HG03103 (cell line): Measurements from ENCODE around the gene BAG2.

Experiments used
- ATAC-seq: cut with Tn5 transposase; IDR thresholded peaks from one replicate; pipeline ENCODE4 v1.9.1; 2021; ENCODE audit warnings: low read depth; ENCODE audit not compliant: unreplicated experiment

The BAG2 gene

DNA sequence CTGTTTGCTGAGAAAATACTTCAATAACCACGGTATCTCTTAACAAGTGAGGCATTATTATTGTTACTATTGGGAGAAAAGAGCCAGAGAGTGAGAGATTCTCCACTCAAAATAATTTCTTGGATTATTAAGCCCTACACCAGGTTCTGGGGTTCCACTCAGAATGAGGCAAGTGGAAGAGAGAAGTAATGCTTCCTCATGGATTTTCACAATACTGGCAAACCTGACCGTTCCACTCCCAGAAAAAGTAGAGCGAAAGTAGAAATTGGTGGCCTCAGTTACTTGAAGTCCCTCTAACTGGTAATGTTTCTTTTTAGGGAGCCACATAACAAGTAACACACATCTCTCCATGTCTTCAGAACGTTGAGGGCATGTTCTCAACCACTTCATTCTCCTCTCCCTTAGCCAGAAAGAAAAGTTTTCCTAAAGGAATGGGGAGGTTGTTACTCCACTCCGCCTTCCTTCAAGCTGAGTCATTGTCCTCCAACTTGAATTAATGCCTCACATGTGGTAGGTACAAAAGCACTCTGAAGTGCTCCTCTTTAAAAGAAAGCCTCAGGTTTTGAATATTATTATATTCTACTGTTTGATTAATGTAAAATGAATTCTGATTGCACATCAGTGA lies 1.9 kb downstream of the BAG2 start:
- no peak for ATAC-seq

DNA sequence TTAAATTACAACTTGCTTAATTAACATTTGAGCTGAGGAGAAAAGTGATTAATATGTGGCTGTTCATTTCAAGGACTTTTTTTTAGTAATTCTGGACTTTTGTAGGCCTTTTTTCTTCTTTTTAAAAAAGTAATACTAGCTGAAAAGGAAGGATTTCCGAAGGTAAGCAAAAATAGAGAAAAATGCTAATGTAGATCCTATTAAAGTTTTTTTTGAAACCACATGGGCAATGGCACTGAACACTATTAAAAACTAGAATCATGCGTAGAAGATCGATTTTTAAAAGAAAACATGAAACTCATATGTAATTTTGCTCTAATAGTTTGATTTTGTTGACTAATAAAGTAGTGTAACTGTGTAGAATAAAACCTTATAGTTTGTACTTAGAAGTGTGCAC lies 2.4 kb downstream of the BAG2 start:
- ATAC-seq: no peak

DNA sequence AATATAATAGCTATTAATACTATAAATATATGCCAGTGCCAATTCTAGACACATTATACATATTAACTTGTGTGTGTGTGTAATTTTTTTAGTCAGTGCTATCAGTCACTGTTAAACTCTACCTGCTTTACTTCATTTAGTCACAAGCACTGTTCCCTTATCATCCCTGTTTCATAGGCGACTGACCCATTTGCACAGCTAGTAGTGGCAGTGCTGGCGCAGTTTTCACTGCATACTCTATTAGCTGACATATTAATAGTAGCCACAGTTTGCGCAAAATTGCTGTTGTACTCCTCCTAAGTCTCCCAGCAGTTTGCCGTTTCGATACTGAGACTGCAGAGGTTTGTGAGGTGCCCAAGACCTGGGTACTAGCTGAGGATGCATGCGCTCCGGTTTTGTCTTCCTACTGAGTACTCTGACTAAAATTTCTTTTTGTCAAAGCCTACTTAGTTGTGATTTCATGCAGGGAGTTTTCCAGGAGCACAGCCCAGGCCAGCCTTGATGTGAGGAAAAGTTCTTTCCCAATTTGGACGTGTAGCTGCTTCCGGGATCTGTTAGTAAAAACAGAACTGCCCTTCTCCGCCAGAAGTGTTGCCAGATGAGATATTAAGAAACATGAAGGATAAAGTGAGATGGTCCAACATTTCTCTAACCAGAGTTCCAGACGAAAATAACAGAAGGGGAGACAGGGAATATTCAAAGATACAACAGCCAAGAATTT lies 5.6 kb downstream of the BAG2 start:
- ATAC-seq: no peak

DNA sequence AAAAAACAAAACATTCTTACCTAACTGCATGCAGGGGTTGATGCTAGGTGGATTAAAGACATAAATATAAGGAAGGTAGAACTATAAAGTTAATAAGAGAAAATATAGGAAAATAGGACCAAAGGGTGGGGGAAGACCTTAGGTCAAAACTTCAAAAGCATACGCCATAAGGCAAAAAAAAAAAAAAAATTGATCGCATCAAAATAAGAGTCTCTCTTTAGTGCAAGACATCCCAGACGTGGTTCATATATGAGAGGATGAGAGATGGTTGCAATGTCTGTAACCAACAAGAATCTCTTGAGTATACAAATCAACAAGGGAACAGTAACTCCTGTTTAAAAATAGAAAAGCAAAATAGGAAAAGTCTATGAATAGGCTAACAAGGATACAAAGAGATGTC lies 8.5 kb downstream of the BAG2 start:
- ATAC-seq: no peak

DNA sequence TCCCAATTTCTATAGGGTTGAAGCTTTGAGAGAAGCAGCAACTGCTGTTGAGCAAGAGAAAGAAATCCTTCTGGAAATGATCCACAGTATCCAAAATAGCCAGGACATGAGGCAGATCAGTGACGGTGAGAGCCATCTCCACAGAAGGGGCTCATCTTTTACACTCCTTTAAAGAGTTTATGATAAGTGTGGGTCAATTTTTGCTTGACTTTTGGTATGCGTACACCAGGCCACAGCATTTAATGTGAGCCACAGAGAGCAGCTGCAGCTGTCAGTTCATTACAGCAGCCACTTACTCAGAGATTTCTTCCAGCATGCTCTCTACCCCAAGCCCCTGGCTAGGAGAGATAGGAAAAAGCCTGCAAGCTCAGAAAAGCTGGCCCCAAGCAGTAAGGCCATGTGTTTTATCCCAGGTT lies 9.9 kb downstream of the BAG2 start:
- no peak for ATAC-seq

DNA sequence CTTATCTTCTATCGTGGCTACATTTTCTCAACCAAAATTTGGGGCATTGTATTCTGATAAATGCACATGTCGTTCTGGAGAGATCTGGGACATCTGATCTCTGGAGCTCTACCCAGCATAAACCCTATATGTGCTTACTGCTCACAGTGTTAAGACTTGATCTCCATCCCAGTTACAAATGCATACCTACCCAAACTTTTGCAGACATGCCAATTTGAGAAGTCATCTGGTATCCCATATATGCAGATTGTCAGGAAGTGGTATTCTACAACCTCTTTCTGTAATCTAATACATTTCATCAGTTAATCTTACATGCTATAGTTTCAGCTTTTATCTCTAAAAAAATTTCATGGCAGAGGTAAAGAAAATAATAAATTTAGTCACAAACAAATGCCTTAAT lies 11.2 kb downstream of the BAG2 start:
- ATAC-seq: no peak

DNA sequence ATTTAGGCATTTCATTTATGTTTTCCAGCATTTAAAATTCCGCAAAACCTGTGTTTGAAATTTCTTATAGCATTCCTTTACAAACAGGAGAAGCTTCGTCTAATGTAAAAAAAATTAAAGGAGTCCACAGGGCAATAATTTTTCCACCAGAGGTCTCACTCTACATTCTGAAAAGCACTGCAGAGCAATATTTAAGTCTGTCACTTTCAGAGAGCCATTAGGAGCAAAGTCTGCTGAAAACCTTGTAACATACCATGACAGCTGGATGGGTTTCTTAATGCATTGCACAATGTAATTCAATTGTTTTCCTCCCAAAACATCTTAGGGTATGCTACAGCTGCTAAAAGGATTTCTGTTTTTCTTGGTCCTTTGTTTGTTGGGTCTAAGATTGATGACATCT lies 18.0 kb downstream of the BAG2 start:
- no peak for ATAC-seq

DNA sequence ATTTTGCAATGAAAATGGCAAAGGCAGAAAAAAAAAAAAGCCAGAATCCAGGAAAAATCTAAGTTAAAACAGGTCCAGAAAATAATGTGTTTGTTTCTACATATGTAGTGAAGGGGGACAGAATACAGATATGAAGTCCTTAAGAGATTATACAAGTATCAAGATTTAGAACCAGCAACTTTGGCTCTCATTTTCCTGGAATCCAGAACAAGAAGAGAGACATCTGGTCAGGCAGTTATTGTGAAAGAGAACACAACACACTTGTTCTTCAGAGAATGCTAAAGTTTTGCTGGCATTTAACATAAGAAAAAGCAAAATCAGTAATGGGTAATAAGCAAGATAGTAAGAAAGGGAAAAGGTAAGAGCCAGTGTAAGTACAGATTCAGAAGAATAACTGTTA lies 21.1 kb downstream of the BAG2 start:
- no peak for ATAC-seq

DNA sequence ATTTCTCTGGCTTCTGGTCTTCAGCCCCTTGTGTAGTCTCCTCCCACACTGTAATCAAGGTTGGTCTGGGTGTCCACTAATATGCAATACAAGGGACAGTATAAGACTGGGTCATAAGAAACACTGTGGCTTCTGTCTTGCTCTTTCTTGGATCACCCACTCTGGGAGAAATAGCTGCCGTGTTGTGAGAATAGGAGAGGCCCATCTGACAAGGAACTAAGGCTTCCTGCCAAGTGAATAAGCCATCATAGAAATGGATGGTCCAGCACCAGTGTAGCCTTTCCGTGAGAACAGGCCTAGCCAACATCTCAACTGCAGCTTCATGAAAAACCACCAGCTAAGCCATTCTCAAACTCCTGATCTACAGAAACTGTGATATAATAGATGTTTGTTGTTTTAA lies 23.3 kb downstream of the BAG2 start:
- no peak for ATAC-seq

DNA sequence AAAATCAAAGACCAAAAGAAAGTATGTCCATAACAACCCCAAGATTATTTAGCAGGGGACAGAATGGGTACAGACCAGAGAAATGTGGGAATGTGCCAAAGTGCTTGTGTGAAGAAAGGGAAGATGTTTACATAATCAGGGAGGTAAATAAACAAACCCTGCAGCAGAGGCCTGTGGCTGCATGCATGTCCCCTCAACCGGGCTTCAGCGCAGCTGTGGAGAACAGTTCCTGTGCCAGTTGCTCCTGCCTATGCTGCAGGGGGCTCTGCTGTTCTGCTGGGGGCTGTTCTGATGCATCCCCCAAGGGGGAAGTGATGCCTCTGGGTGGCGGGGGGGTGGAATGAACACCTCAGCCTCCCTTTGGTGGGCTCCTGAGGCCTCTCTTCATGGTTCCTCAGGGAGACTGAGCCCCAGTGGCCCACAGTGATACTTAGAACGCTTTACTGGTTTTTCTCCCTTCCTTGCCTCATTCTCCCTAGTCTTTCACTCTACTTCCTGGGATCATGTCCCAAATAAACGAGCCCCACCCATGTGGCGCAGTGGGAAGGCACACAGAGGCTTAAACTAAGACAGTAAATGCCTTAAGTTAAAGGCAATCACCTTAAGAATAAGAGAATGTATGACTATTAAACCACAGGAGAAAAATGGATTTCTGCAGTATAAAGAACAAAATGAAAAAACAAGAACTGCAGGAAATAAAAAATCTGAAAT lies 27.0 kb downstream of the BAG2 start:
- no peak for ATAC-seq

DNA sequence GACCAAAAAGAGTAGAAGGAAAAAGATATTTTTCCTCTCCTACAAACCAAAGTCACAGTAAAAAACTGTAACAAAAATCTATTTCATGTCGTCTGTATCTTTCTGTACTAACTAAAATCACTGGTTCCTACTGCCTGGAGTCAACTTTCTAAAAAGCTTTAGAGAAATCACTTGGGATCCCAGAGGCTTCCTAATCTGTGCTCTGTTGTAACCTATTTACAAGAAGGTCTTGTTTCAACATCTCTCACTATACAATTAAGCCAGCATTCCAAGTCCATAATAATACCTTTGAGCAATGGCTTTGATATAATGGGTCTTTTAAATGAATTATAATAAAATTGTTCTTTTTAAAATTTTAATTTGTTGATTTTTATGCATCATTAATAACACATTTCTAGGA lies 29.6 kb downstream of the BAG2 start:
- ATAC-seq: no peak

DNA sequence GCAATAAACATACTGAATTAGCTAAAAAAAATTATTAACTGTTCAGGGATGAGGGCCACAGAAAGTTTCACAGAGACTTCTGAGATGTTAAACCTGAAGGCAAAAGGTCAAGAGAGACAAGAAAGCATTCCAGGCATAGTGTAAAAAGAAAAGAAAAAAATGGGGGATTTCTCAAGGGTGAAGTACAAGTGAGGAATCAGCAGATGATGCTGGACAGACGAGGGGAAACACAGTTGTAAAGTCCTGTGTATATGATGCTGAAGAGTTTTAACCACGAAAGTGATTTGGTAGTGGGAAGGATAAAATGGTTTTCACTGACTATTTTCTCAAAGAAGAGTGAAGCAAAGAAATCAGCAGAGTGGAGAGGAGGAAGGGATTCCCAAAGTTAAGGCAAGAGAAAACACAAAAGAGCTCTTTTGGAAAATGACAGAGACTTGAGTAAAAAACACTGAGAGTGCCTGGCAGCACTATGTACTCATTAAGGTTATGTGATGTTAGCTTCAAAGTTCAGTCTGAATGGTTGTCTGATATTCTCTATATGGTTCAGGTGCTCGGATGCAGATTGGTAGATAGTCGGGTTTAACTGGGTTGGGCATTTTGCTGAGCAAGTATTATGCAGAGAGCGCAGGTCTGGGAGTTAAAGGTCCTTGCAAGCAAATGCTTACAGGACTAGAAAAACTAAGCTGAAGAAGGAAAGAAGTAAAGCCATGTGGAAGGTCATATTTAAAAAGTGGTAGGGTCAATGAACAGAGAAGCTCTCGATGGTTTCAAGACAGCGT lies 33.6 kb downstream of the BAG2 start:
- ATAC-seq: no peak

DNA sequence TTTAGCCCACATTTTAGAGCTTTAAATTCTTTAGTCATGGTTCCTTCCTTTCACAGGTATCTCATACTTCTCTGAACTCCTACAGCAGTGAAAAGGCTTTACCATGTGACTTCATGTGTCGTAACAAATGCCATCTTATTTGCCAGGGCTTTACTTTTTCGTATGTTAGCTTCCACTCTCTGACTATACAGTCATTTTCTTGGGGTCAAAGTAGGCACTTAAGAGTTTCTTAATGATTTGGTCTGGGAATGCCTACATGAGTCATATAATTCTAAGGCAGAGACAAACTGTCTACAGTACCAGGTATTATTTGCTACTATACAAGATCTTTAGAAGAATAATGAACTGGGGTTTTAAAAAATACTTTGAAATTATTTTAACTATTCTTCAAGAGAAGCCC lies 35.0 kb downstream of the BAG2 start:
- no peak for ATAC-seq

DNA sequence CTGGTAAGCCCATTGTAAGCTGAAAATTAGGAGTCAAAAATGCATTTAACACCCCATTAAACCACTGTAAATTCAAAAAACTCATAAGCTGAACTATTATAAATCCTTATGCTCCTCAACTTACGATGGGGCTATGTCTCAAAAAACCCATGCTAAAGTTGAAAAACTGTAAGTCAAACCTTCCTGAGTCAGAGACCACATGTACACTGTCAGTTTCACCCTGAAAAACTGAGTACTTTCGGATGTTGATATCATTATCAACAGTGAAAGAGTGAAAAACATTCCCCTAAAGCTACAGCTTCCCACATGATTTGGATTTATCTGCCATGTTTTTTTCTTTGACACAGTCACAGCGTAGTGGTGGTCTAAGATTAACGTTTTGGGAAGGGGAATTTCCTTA lies 35.7 kb downstream of the BAG2 start:
- no peak for ATAC-seq

DNA sequence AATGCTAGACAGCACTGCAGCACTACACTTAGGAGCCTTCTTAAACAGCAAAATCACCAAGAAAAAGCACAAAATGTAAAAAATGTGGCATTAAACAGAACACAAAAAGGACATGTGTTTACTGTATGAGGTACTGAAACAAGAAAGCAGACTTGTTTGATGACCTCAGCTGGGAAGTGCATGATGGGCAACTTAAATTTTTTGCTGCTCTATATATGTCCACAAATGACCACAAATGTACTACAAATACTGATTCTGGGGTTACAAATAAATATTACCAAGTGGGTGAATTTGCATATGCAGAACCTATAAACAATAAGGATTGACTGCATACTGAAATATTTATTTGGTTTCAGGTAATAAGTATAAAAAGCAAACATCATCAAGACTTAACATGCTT lies 36.9 kb downstream of the BAG2 start:
- no peak for ATAC-seq

DNA sequence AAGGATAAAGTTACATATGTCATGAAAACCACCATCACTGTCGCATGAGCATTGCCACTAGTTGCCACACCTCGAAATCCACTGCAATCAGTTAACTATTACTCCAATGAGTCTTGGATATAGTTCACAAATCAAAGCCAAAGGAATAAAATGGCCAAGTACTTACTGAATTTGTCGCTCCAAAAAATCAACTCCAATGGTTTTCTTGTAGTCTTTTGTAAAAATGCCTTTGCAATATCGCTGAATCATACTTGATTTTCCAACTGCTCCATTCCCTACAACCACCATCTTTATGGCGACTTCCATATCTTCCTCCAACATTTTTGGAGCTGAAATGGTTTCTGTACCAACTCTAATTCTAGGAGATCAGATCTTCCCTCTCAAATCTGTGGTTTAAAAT lies 37.9 kb downstream of the BAG2 start:
- ATAC-seq: no peak

DNA sequence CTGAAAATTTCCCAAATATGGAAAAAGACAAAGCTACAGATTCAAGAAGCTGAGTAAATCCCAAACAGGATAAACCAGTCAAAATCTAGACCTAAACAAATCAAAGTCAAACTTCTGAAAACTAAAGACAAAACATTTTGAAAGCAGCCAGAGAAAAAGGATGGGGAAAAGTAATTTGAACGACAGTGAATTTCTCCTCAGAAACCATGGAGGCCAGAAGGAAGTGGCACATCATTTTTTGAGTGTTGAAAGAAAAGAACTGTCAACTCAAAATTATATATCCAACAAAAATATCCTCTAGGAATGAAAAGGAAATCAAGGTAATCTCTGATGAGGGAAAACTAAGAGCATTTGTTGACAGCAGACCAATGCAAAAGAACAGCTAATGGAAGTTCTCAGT lies 43.1 kb downstream of the BAG2 start:
- no peak for ATAC-seq

DNA sequence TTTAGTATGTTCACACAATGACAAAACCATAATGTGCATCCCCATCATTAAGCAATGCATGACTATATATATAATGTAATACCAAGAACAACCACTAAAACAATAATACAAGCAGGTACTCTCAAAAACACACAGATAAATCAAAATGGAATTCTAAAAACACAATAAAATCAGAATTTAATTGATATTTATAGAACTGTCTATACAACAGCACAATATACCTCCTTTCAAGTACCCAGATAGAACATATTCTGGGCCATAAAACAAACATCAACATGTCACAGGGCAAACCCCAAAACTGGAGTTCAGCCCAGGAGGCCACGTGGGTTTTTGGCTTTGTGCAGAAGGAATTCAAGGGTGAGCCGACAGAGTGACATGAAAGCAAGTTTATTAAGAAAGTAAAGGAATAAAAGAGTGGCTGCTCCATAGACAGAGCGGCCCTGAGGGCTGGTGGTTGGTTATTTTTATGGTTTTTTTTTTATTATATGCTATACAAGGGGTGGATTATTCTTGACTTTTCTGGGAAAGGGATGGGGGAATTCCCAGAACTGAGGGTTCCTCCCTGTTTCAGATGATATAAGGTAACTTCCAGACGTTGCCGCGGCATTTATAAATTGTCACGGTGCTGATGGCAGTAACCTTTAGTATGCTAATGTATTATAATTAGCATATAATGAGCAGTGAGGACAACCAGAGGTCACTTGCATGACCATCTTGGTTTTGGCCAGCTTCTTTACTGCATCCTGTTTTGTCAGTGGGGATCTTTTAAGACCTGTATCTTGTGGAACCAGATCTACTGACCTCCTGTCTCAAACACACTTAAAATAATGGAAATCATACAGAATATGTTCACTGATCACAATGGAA lies 44.3 kb downstream of the BAG2 start:
- ATAC-seq: no peak

DNA sequence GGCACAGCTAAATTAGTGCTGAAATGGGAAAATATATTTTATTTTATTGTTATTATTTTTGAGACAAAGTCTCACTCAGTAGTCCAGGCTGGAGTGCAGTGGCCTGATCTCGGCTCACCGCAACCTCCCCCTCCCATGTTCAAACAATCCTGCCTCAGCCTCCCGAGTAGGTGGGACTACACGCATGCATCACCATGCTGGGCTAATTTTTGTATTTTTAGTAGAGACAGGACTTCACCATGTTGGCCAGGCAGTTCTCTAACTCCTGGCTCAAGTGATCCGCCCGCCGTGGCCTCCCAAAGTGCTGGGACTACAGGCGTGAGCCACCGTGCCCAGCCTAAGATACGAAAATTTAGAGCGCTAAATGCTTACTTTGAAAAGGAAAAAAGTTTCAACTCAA lies 45.1 kb downstream of the BAG2 start:
- ATAC-seq: no peak

DNA sequence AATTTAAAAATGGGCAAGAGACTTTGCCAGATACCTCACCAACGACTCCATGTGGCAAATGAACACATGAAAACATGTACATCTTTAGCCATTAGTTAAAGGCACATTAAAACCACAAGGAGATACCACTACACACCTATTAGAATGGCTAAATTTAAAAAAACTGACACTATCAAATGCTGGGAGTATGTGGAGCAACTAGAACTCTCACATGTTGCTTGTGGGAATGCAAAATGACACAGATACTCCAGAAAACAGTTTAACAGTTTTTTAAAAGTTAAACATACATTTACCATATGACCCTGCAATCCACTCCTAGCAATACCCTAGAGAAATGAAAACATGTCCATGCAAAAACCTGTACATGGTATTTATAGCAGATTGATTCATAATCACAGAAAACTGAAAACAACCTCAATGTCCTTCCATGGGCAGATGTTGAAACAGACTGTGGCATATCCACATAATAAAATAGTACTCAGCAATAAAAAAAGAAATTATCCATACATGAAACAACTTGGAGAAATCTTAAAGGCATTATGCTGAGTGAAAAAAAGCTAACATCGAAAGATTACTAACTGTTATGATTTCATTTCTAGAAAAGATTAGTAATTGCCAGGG lies 48.1 kb downstream of the BAG2 start:
- ATAC-seq: no peak
